ENCODE data around the gene RAB8B. TPM values are rescaled to one million over a fixed set of nuclear protein-coding genes. Genes with fewer than 3 reads are reported as not detected.

RAB8B gene
- total and polyA plus RNA-seq, 2 donors from 2014 or later, result 7.1 to 33.6 TPM

DNA sequence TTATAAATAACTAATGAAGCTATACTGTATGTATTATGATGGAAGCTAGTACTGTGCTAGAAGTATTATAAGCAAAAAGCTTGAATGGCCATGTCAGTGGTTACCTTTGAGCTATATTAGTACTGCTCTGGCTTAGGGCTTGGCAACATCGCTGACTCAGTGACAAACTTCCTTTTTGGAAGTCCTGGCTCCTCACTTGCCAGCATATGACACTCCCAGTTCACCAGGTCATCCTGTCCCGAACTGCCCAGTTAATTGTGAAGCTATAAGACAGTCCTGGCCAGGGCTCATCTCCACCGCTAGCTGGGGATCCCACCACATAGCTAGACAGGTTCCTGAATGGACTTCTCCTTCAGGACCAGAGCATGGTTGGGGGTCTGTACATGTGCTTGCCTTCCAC, 31.9 kb downstream of the RAB8B start:
- TF ChIP-seq, protein P1, sequence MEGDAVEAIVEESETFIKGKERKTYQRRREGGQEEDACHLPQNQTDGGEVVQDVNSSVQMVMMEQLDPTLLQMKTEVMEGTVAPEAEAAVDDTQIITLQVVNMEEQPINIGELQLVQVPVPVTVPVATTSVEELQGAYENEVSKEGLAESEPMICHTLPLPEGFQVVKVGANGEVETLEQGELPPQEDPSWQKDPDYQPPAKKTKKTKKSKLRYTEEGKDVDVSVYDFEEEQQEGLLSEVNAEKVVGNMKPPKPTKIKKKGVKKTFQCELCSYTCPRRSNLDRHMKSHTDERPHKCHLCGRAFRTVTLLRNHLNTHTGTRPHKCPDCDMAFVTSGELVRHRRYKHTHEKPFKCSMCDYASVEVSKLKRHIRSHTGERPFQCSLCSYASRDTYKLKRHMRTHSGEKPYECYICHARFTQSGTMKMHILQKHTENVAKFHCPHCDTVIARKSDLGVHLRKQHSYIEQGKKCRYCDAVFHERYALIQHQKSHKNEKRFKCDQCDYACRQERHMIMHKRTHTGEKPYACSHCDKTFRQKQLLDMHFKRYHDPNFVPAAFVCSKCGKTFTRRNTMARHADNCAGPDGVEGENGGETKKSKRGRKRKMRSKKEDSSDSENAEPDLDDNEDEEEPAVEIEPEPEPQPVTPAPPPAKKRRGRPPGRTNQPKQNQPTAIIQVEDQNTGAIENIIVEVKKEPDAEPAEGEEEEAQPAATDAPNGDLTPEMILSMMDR (IDR thresholded peaks at IDR 0.05; ENCODE audit: borderline replicate concordance, extremely low read depth, insufficient read depth), result no peak
- H3K9me3 ChIP-seq (ENCODE audit: control insufficient read depth in 2 of 3, insufficient read depth in 1 of 3, low read length in 3 of 3), result no peaks in the 10 kb centered on the region
- FAIRE-seq (no peak), DNase-seq (no peak)
- no peak overlapping the region for H3K4me3 ChIP-seq (ENCODE audit: low read length in 3 of 3)
- peaks cover 0 to 2% (median 0%) of the 10 kb centered on the region in 3 donors for H3K36me3 ChIP-seq (ENCODE audit: control insufficient read depth in 2 of 3, insufficient read depth in 3 of 3, low read length in 3 of 3)
- intact Hi-C loops (cut with DNase I), result no loop called here
- H3K9ac ChIP-seq (ENCODE audit: low read length in 3 of 3), result no peak overlapping the region
- H3K4me1 ChIP-seq (ENCODE audit: control insufficient read depth in 2 of 3, insufficient read depth in 2 of 3, low read depth in 1 of 3, low read length in 3 of 3), result peaks cover 0 to 6% (median 2%) of the 10 kb centered on the region in 3 donors
- H3K27me3 ChIP-seq (ENCODE audit: control insufficient read depth, insufficient read depth, low read length), result no peaks in the 10 kb centered on the region
- no peak overlapping the region for H3K27ac ChIP-seq (ENCODE audit: low read depth in 2 of 2, low read length in 2 of 2)

DNA sequence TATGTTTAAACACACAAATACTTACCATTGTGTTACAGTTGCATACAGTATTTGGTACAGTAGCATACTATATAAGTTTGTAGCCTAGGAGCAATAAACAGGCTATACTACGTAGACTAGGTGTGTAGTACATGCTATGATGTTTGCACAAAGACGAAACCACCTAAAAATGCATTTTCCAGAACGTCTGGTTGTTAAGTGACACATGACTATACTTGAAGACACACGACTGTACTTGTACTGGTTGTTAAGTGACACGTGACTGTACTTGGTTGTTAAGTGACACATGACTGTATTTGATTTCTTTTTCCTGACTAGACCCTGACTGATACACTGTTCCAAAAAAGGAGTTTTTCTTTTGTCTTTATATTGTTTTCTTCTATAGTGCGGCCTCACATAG, 34.1 kb downstream of the RAB8B start:
- no peak overlapping the region for H3K9ac ChIP-seq (ENCODE audit: low read length in 3 of 3)
- no peak overlapping the region for H3K27ac ChIP-seq (ENCODE audit: low read depth in 2 of 2, low read length in 2 of 2)
- peaks cover 0 to 2% (median 0%) of the 10 kb centered on the region in 3 donors for H3K4me1 ChIP-seq (ENCODE audit: control insufficient read depth in 2 of 3, insufficient read depth in 2 of 3, low read depth in 1 of 3, low read length in 3 of 3)
- H3K27me3 ChIP-seq (ENCODE audit: control insufficient read depth, insufficient read depth, low read length), result no peaks in the 10 kb centered on the region
- intact Hi-C loops (cut with DNase I), result no loop called here
- H3K9me3 ChIP-seq (ENCODE audit: control insufficient read depth in 2 of 3, insufficient read depth in 1 of 3, low read length in 3 of 3), result no peaks in the 10 kb centered on the region
- TF ChIP-seq, protein P1 (IDR thresholded peaks at IDR 0.05; ENCODE audit: borderline replicate concordance, extremely low read depth, insufficient read depth), result no peak
- no peak for FAIRE-seq
- no peak for DNase-seq
- peaks cover 0 to 2% (median 0%) of the 10 kb centered on the region in 3 donors for H3K36me3 ChIP-seq (ENCODE audit: control insufficient read depth in 2 of 3, insufficient read depth in 3 of 3, low read length in 3 of 3)
- no peak overlapping the region for H3K4me3 ChIP-seq (ENCODE audit: low read length in 3 of 3)

DNA sequence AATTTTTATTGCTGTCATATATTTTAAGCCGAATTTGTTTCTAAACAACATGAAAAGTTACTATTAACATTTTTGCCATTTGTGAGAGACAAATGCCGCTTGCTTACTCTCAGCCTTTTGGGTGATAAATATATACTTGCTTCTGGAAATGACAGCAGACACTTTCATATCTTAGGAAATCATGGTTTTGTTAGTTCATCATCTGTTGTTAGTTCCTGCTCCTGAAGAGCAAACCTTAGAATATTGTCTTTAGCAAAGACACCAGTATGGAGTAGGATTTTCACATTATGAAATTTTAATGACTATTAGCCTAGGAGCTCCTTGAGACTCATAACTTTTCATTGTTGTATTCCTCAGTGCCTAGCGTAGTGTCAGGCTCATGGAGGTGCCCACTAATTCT, 36.0 kb downstream of the RAB8B start:
- intact Hi-C loops (cut with DNase I), result no loop called here

More for the DNA sequence above, 36.0 kb downstream of the RAB8B start:
- Histone ChIP-seq H3K9ac (ENCODE audit: low read length in 3 of 3) (no peak overlapping the region), H3K36me3 (ENCODE audit: control insufficient read depth in 2 of 3, insufficient read depth in 3 of 3, low read length in 3 of 3) (peaks cover 0 to 2% (median 0%) of the 10 kb centered on the region in 3 donors), H3K27ac (ENCODE audit: low read depth in 2 of 2, low read length in 2 of 2) (no peak overlapping the region), H3K4me1 (ENCODE audit: control insufficient read depth in 2 of 3, insufficient read depth in 2 of 3, low read depth in 1 of 3, low read length in 3 of 3) (no peaks in the 10 kb centered on the region), H3K27me3 (ENCODE audit: control insufficient read depth, insufficient read depth, low read length) (no peaks in the 10 kb centered on the region), H3K4me3 (ENCODE audit: low read length in 3 of 3) (no peak overlapping the region), H3K9me3 (ENCODE audit: control insufficient read depth in 2 of 3, insufficient read depth in 1 of 3, low read length in 3 of 3) (no peaks in the 10 kb centered on the region)
- TF ChIP-seq, protein P1 (IDR thresholded peaks at IDR 0.05; ENCODE audit: borderline replicate concordance, extremely low read depth, insufficient read depth), result no peak
- no peak for FAIRE-seq
- no peak for DNase-seq
